ENCODE results near the gene PDPR. TPM values are rescaled to one million over a fixed set of nuclear protein-coding genes. Genes with fewer than 3 reads are reported as not detected.
"Not testable (repeated sequence)": the region's sequence is repeated elsewhere in the genome, so short reads cannot be mapped to it uniquely, and the experiment has no call there.

The PDPR gene
- total and polyA plus RNA-seq, 8 donors: 2.4 to 85.7 (median 18.9) TPM

- H3K27ac ChIP-seq; H3K4me1 ChIP-seq; DNase-seq; H3K4me3 ChIP-seq; intact Hi-C loops (cut with DNase I; ENCODE audit: low total_unique reads); H3K36me3 ChIP-seq; H3K9me3 ChIP-seq; H3K27me3 ChIP-seq: not testable (repeated sequence)
- 73 to 93% (median 85%) methylated on average over 3 to 6 of the region's 6 CpGs for WGBS, 5 donors
Measured at GRCh38 chr16:70089289-70089688, 24.8 kb upstream of the PDPR start.

GRCh38 chr16:70091104-70091503 lies 23.0 kb upstream of the PDPR start:
- H3K9me3 ChIP-seq; H3K27me3 ChIP-seq; H3K36me3 ChIP-seq; intact Hi-C loops (cut with DNase I; ENCODE audit: low total_unique reads); H3K27ac ChIP-seq; H3K4me3 ChIP-seq; H3K4me1 ChIP-seq: not testable (repeated sequence)
- DNase-seq: peak in 1 of 2 donors; percentile 23
- WGBS, 5 donors: 42 to 63% (median 48%) methylated on average over 3 to 4 of the region's 4 CpGs

GRCh38 chr16:70094096-70094495 lies 20.0 kb upstream of the PDPR start:
- H3K27me3 ChIP-seq; H3K9me3 ChIP-seq; H3K4me1 ChIP-seq; DNase-seq; intact Hi-C loops (cut with DNase I; ENCODE audit: low total_unique reads); H3K27ac ChIP-seq; H3K36me3 ChIP-seq; H3K4me3 ChIP-seq: not testable (repeated sequence)
- 76 to 100% (median 91%) methylated on average over 1 of the region's 1 CpG for WGBS, 5 donors

GRCh38 chr16:70109583-70110279 lies 4.4 kb upstream of the PDPR start:
- H3K4me3 ChIP-seq; H3K27ac ChIP-seq; H3K4me1 ChIP-seq; H3K36me3 ChIP-seq; intact Hi-C loops (cut with DNase I; ENCODE audit: low total_unique reads); H3K27me3 ChIP-seq; DNase-seq; H3K9me3 ChIP-seq: not testable (repeated sequence)
- 90 to 94% (median 92%) methylated on average over 15 of the region's 15 CpGs for WGBS, 5 donors

- H3K27ac ChIP-seq: not testable (repeated sequence)
- 87 to 98% (median 90%) methylated on average over 5 to 6 of the region's 6 CpGs for WGBS, 5 donors
Measured at GRCh38 chr16:70112162-70112561, 2.0 kb upstream of the PDPR start.

GRCh38 chr16:70113599-70113981 lies 542 bp upstream of the PDPR start:
- H3K4me3 ChIP-seq: peak overlapping the region; percentile 58 to 83 (median 70)
- peaks cover 5 to 25% (median 16%) of the 10 kb centered on the region in 4 donors for H3K4me1 ChIP-seq
- H3K27ac ChIP-seq: peak overlapping the region; percentile 68 to 87 (median 80)
- H3K36me3 ChIP-seq; H3K27me3 ChIP-seq; intact Hi-C loops (cut with DNase I; ENCODE audit: low total_unique reads); H3K9me3 ChIP-seq; DNase-seq: not testable (repeated sequence)
- WGBS, 5 donors: 0% methylated on average over 1 to 2 of the region's 15 CpGs; no CpG with 5 or more reads in 2 of the 5 donors

More at GRCh38 chr16:70112162-70112561, 2.0 kb upstream of the PDPR start:
- DNase-seq; intact Hi-C loops (cut with DNase I; ENCODE audit: low total_unique reads); H3K4me3 ChIP-seq; H3K27me3 ChIP-seq; H3K9me3 ChIP-seq; H3K36me3 ChIP-seq: not testable (repeated sequence)
- H3K4me1 ChIP-seq: peaks cover 5 to 25% (median 11%) of the 10 kb centered on the region in 4 donors

- H3K4me3 ChIP-seq; H3K27ac ChIP-seq; H3K27me3 ChIP-seq; DNase-seq; intact Hi-C loops (cut with DNase I; ENCODE audit: low total_unique reads); H3K9me3 ChIP-seq: not testable (repeated sequence)
- WGBS, 5 donors: 73 to 89% (median 85%) methylated on average over 6 of the region's 6 CpGs
- Histone ChIP-seq H3K36me3 (peaks cover 16 to 29% (median 28%) of the 10 kb centered on the region in 4 donors), H3K4me1 (peaks cover 5 to 24% (median 14%) of the 10 kb centered on the region in 4 donors)
Measured at GRCh38 chr16:70118354-70118753, 4.2 kb downstream of the PDPR start.

- H3K4me3 ChIP-seq; DNase-seq; H3K27ac ChIP-seq; H3K9me3 ChIP-seq; H3K27me3 ChIP-seq; intact Hi-C loops (cut with DNase I; ENCODE audit: low total_unique reads): not testable (repeated sequence)
- H3K4me1 ChIP-seq: peaks cover 5 to 24% (median 14%) of the 10 kb centered on the region in 4 donors
- 94 to 100% (median 100%) methylated on average over 1 to 3 of the region's 3 CpGs for WGBS, 5 donors
- H3K36me3 ChIP-seq: peaks cover 20 to 34% (median 32%) of the 10 kb centered on the region in 4 donors
Measured at GRCh38 chr16:70118776-70119175, 4.6 kb downstream of the PDPR start.

- H3K27ac ChIP-seq; H3K27me3 ChIP-seq; H3K4me3 ChIP-seq; intact Hi-C loops (cut with DNase I; ENCODE audit: low total_unique reads); DNase-seq; H3K9me3 ChIP-seq: not testable (repeated sequence)
- Histone ChIP-seq H3K36me3 (peaks cover 27 to 48% (median 47%) of the 10 kb centered on the region in 4 donors), H3K4me1 (peaks cover under 1 to 18% (median 7%) of the 10 kb centered on the region in 4 donors)
- 87 to 96% (median 93%) methylated on average over 8 of the region's 8 CpGs for WGBS, 5 donors
Measured at GRCh38 chr16:70120398-70120797, 6.3 kb downstream of the PDPR start.

GRCh38 chr16:70123822-70124221 lies 9.7 kb downstream of the PDPR start:
- H3K4me3 ChIP-seq; DNase-seq; H3K27me3 ChIP-seq; H3K9me3 ChIP-seq; intact Hi-C loops (cut with DNase I; ENCODE audit: low total_unique reads); H3K27ac ChIP-seq; H3K4me1 ChIP-seq: not testable (repeated sequence)
- peaks cover 42 to 82% (median 81%) of the 10 kb centered on the region in 4 donors for H3K36me3 ChIP-seq
- 87 to 97% (median 90%) methylated on average over 14 of the region's 14 CpGs for WGBS, 5 donors

GRCh38 chr16:70126226-70126625 lies 12.1 kb downstream of the PDPR start:
- H3K36me3 ChIP-seq: peaks cover 63 to 99% (median 98%) of the 10 kb centered on the region in 4 donors
- H3K4me1 ChIP-seq; DNase-seq; intact Hi-C loops (cut with DNase I; ENCODE audit: low total_unique reads); H3K27me3 ChIP-seq; H3K27ac ChIP-seq; H3K4me3 ChIP-seq; H3K9me3 ChIP-seq: not testable (repeated sequence)
- 87 to 95% (median 94%) methylated on average over 11 of the region's 11 CpGs for WGBS, 5 donors

GRCh38 chr16:70127706-70128105 lies 13.6 kb downstream of the PDPR start:
- not testable (repeated sequence) for H3K9me3 ChIP-seq
- H3K36me3 ChIP-seq: peaks cover 59 to 99% (median 98%) of the 10 kb centered on the region in 4 donors

More at GRCh38 chr16:70127706-70128105, 13.6 kb downstream of the PDPR start:
- H3K27ac ChIP-seq; intact Hi-C loops (cut with DNase I; ENCODE audit: low total_unique reads); H3K27me3 ChIP-seq; DNase-seq; H3K4me1 ChIP-seq; H3K4me3 ChIP-seq: not testable (repeated sequence)
- 70 to 87% (median 77%) methylated on average over 2 to 5 of the region's 5 CpGs for WGBS, 5 donors
